GM12891 (cell line): ENCODE data around the gene SH3GLB2.

Experiments
- POLR2A ChIP-seq: IDR thresholded peaks from 2 replicates; pipeline ENCODE4 v1.6.1; 2011; ENCODE audit warnings: low read depth, low read length, control low read depth
- SPI1 ChIP-seq: IDR thresholded peaks from 2 replicates; pipeline ENCODE4 v1.6.1; 2011; ENCODE audit warnings: low read depth, low read length, control low read depth
- TAF1 ChIP-seq: IDR thresholded peaks from 2 replicates; pipeline ENCODE4 v1.6.1; 2011; ENCODE audit warnings: low read depth, low read length, control low read depth

DNA sequence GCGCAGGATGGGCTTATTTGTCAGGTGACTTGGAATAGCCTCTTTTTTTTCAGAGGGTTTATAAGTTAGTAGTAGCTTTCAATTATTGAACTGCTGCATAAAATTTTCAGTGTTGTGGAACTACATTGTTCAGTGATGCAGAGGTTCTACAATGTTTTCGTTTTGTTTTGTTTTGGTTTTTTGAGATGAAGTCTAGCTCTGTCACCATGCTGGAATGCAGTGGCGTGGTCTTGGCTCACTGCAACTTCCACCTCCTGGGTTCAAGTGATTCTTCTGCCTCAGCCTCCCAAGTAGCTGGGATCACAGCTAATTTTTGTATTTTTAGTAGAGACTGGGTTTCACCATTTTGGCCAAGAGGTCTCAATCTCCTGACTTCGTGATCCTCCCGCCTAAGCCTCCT lies 58.6 kb downstream of the SH3GLB2 start:
- TF ChIP-seq TAF1 (no peak), POLR2A (no peak), SPI1 (no peak)
